K562 (cell line): ENCODE measurements around the gene CNOT1. TPM values are rescaled to one million over a fixed set of nuclear protein-coding genes. Genes with fewer than 3 reads are reported as not detected.

Source experiments
- ATAC-seq: fragments of 200-7000 bp; cut with Tn5 transposase; 3 replicates; pipeline ENCODE4 v1.9.1; 2020; ENCODE audit warnings: moderate library complexity
- BruUV-seq: library from RNA; stranded (reverse); fragments of 400-500 nt; replicated peaks from 2 replicates; lab custom pipeline; 2021; lab: Mats Ljungman, UMichigan
- CTCF ChIA-PET: fragments of 300-600 bp; formaldehyde crosslinking; extraction: SDS; loops from one replicate; lab custom pipeline; 2021; ENCODE audit warnings: low intra/inter-chr PET ratio; lab: Yijun Ruan, JAX
- POLR2A ChIA-PET: fragments of 300-600, 350-650 bp; sonication (Branson Sonifier 250); formaldehyde crosslinking; extraction: SDS; loops from one replicate; lab custom pipeline; 2021; ENCODE audit warnings: antibody characterized with exemption, inconsistent platforms; lab: Yijun Ruan, JAX
- DNase-seq, 4 experiments: peaks; one replicate each; pipeline versions ENCODE4 v3.0.0 to v3.0.0-alpha.2; 2011 to 2018; ENCODE audit warnings: low spot score in 3 of 4, mixed read lengths in 3 of 4; ENCODE audit errors: extremely low read depth in 1 of 4
- FAIRE-seq: peaks from 2 replicates; lab custom pipeline; 2011; peaks lifted over from hg19 to GRCh38; lab: Jason Lieb, UNC
- H2AFZ ChIP-seq: 2 replicates; pipeline ENCODE4 v1.6.0; 2011; ENCODE audit warnings: low read depth, low read length, control low read depth, inconsistent platforms
- H3K27ac ChIP-seq: fragments of 200-600 bp; 3 replicates; pipeline ENCODE4 v1.8.0; 2011; ENCODE audit warnings: low read depth, mild to moderate bottlenecking, control low read depth, inconsistent platforms, low read length, moderate library complexity, mixed read lengths; ENCODE audit errors: extremely low read depth
- H3K27me3 ChIP-seq, 2 experiments: fragments of 300-600 bp in 1 of 2; 2 replicates in 1 of 2; 3 replicates in 1 of 2; pipeline versions ENCODE4 v1.6.0 to v1.8.0; 2011; ENCODE audit warnings: inconsistent platforms in 2 of 2, low read length in 2 of 2, mild to moderate bottlenecking in 1 of 2, mixed read lengths in 1 of 2, moderate library complexity in 1 of 2; ENCODE audit not compliant: control insufficient read depth in 2 of 2, insufficient read depth in 2 of 2
- H3K36me3 ChIP-seq: fragments of 300-600 bp; 3 replicates; pipeline ENCODE4 v1.8.0; 2011; ENCODE audit warnings: mild to moderate bottlenecking, low read length, inconsistent platforms; ENCODE audit not compliant: control insufficient read depth, insufficient read depth
- H3K4me1 ChIP-seq, 2 experiments: fragments of 200-600 bp in 1 of 2; replicated peaks in 1 of 2; 2 replicates in 1 of 2; 3 replicates in 1 of 2; pipeline versions ENCODE4 v1.5.1 to v1.8.0; 2011; ENCODE audit warnings: inconsistent platforms in 2 of 2, low read length in 2 of 2, mild to moderate bottlenecking in 1 of 2, mixed read lengths in 1 of 2, moderate library complexity in 1 of 2; ENCODE audit not compliant: control insufficient read depth in 2 of 2, insufficient read depth in 2 of 2
- H3K4me2 ChIP-seq: 2 replicates; pipeline ENCODE4 v1.6.1; 2011; ENCODE audit warnings: low read length, control low read depth, inconsistent platforms, mixed read lengths; ENCODE audit not compliant: insufficient read depth
- H3K4me3 ChIP-seq: fragments of 200-600 bp; sonication (generic), shearing (Covaris generic); 2 replicates; pipeline ENCODE4 v1.5.1; 2016; ENCODE audit warnings: control low read depth, inconsistent platforms
- H3K79me2 ChIP-seq: fragments of 200-600 bp; 3 replicates; pipeline ENCODE4 v1.8.0; 2011; ENCODE audit warnings: low read length, inconsistent platforms; ENCODE audit not compliant: control insufficient read depth, insufficient read depth
- H3K9ac ChIP-seq, 2 experiments: 2 replicates each; pipeline versions ENCODE4 v1.6.0 to v1.6.1; 2011; ENCODE audit warnings: low read depth in 2 of 2, low read length in 2 of 2, control low read depth in 1 of 2, inconsistent platforms in 1 of 2, mild to moderate bottlenecking in 1 of 2, mixed read lengths in 1 of 2; ENCODE audit not compliant: insufficient read depth in 1 of 2
- H3K9me1 ChIP-seq: one replicate; pipeline ENCODE4 v1.6.0; 2011; ENCODE audit warnings: inconsistent platforms, mild to moderate bottlenecking, low read length, moderate library complexity; ENCODE audit not compliant: control insufficient read depth, insufficient read depth
- H3K9me3 ChIP-seq: replicated peaks from 2 replicates; pipeline ENCODE4 v1.5.1; 2011; ENCODE audit warnings: low read depth, low read length, inconsistent platforms; ENCODE audit not compliant: control insufficient read depth, insufficient read depth
- H4K20me1 ChIP-seq: replicated peaks from 2 replicates; pipeline ENCODE4 v1.6.1; 2011; ENCODE audit warnings: low read length, inconsistent platforms, mixed read lengths; ENCODE audit not compliant: control insufficient read depth, insufficient read depth
- WGBS: fragments of 100-300 bp; shearing (Covaris generic); methylation state at CpG from one replicate; pipeline ENCODE4 v1.1.6; 2016; ENCODE audit warnings: low coverage, mixed read lengths; ENCODE audit not compliant: insufficient coverage; ENCODE audit errors: missing lambda C conversion rate; 5-methylcytosine and 5-hydroxymethylcytosine counted together
- in situ Hi-C: fragments of 300-500 bp; cut with MboI; formaldehyde crosslinking; loops from 4 replicates; pipeline ENCODE4 v1.15.0; 2018; ENCODE audit warnings: inconsistent platforms, mixed read lengths
- intact Hi-C: fragments of 100-400 bp; cut with micrococcal nuclease; formaldehyde crosslinking; loops from 2 replicates; pipeline ENCODE4 v1.14.2; 2022
- polyA plus RNA-seq, 8 experiments: library from polyadenylated mRNA; depleted of rRNA in 4 of 8; stranded (reverse) in 5 of 8; unstranded in 3 of 8; fragments of >200 nt; fragmentation: Nextera tagmentation in 2 of 8; fragmentation: Illumina TruSeq in 1 of 8; extraction: Ambion mirVana in 2 of 8; extraction: Trizol in 1 of 8; gene quantifications; 2 replicates each; pipeline versions ENCODE4 v1.2.1 to v1.2.3, GENCODE V29; 2011 to 2014; ENCODE audit warnings: inconsistent platforms in 1 of 8, missing spikeins in 1 of 8
- total RNA-seq, 7 experiments: library from RNA; depleted of rRNA in 6 of 7; stranded (reverse); fragments of >200 nt in 6 of 7; fragmentation: Illumina TruSeq in 2 of 7; extraction: Trizol in 2 of 7; gene quantifications; 2 replicates each; pipeline versions ENCODE4 v1.2.1 to v1.2.3, GENCODE V29; 2011 to 2021; ENCODE audit warnings: low replicate concordance in 1 of 7
- TF ChIP-seq, protein P1 (sequence below): IDR thresholded peaks from 2 replicates; pipeline ENCODE4 v1.6.1; 2011; ENCODE audit not compliant: insufficient read length; ENCODE audit errors: extremely low read depth
- TF ChIP-seq, protein P2 (sequence below), 2 experiments: fragments of 450-650 bp in 1 of 2; sonication (generic) in 1 of 2; formaldehyde crosslinking; conservative IDR thresholded peaks; 2 replicates each; pipeline versions ENCODE4 v1.4.0 to v1.8.1; 2020 to 2022; ENCODE audit warnings: mild to moderate bottlenecking in 1 of 2, missing genetic modification reagents in 1 of 2
- TF ChIP-seq, protein P3 (sequence below): sonication (generic); formaldehyde crosslinking; IDR thresholded peaks from 2 replicates; pipeline ENCODE4 v1.8.1; 2022; ENCODE audit warnings: missing genetic modification reagents

Gene CNOT1
- total and polyA plus RNA-seq, 9 of the 15 experiments (the other 6 are each of a cell fraction or from before 2014, with no cell fraction given), result 110 to 270 (median 220) TPM

DNA sequence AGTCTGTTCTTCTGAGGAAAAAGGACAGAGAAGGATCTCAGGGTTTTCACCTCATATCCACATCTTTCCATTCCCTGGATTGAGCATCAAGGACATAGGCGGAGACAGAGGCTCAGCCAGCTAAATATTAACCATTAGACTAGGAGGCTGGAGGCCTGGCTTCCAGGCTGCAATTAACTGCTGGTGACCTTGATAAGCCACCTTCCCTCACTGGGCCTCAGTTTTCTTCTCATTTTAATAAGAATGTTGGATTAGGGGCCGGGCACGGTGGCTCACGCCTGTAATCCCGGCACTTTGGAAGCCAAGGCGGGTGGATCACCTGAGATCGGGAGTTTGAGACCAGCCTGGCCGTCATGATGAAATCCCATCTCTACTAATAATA lies 25.6 kb upstream of the CNOT1 start:
- ChIA-PET POLR2A (interaction anchor here (0.6 kb wide), 1 partner anchor 757 kb away, joined by 3 read pairs; no protein-coding TSS in a partner anchor), CTCF (no interaction called here)
- no TSS peak for BruUV-seq
- Histone ChIP-seq H3K9me1 (no peaks in the 10 kb centered on the region), H3K9ac (no peak overlapping the region), H3K4me2 (no peak overlapping the region), H3K9me3 (no peaks in the 10 kb centered on the region), H3K4me3 (no peak overlapping the region), H2AFZ (no peak overlapping the region), H3K36me3 (no peaks in the 10 kb centered on the region), H3K79me2 (no peaks in the 10 kb centered on the region), H3K27me3 (peaks cover 0 to 7% of the 10 kb centered on the region in 2 experiments; a peak in 2 of 5 replicates), H3K27ac (no peak overlapping the region), H3K4me1 (peaks cover 0 to 5% of the 10 kb centered on the region in 2 experiments; a peak in 3 of 5 replicates), H4K20me1 (no peaks in the 10 kb centered on the region)
- 60% methylated on average over 8 of the region's 8 CpGs for WGBS
- DNase-seq (no peak), ATAC-seq (no peak), FAIRE-seq (no peak)
- TF ChIP-seq, protein P1, sequence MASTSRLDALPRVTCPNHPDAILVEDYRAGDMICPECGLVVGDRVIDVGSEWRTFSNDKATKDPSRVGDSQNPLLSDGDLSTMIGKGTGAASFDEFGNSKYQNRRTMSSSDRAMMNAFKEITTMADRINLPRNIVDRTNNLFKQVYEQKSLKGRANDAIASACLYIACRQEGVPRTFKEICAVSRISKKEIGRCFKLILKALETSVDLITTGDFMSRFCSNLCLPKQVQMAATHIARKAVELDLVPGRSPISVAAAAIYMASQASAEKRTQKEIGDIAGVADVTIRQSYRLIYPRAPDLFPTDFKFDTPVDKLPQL, result no peak
- TF ChIP-seq, protein P2, sequence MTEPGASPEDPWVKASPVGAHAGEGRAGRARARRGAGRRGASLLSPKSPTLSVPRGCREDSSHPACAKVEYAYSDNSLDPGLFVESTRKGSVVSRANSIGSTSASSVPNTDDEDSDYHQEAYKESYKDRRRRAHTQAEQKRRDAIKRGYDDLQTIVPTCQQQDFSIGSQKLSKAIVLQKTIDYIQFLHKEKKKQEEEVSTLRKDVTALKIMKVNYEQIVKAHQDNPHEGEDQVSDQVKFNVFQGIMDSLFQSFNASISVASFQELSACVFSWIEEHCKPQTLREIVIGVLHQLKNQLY (CRISPR knock-in tag; conservative IDR thresholded peaks at IDR 0.05), result no peak
- TF ChIP-seq, protein P3, sequence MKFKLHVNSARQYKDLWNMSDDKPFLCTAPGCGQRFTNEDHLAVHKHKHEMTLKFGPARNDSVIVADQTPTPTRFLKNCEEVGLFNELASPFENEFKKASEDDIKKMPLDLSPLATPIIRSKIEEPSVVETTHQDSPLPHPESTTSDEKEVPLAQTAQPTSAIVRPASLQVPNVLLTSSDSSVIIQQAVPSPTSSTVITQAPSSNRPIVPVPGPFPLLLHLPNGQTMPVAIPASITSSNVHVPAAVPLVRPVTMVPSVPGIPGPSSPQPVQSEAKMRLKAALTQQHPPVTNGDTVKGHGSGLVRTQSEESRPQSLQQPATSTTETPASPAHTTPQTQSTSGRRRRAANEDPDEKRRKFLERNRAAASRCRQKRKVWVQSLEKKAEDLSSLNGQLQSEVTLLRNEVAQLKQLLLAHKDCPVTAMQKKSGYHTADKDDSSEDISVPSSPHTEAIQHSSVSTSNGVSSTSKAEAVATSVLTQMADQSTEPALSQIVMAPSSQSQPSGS (CRISPR knock-in tag), result no peak
- in situ Hi-C loops (no loop called here), intact Hi-C loops (loop anchor here (10.0 kb wide), 1 partner anchor 750 kb away; no protein-coding TSS in a partner anchor)
